Endometrium (tissue), 2 donors: ENCODE data around the gene SPATA22.
A peak's percentile ranks its signal among the peaks of the same experiment; 100 is the strongest.
"Not testable (repeated sequence)": the region's sequence is repeated elsewhere in the genome, so short reads cannot be mapped to it uniquely, and the experiment has no call there.

Source experiments
- FAIRE-seq: peaks from 2 replicates; lab custom pipeline; 2012; peaks lifted over from hg19 to GRCh38; lab: Jason Lieb, UNC
- donor health status: control.
- donor health status: control.

SPATA22 gene, protein sequence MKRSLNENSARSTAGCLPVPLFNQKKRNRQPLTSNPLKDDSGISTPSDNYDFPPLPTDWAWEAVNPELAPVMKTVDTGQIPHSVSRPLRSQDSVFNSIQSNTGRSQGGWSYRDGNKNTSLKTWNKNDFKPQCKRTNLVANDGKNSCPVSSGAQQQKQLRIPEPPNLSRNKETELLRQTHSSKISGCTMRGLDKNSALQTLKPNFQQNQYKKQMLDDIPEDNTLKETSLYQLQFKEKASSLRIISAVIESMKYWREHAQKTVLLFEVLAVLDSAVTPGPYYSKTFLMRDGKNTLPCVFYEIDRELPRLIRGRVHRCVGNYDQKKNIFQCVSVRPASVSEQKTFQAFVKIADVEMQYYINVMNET

DNA sequence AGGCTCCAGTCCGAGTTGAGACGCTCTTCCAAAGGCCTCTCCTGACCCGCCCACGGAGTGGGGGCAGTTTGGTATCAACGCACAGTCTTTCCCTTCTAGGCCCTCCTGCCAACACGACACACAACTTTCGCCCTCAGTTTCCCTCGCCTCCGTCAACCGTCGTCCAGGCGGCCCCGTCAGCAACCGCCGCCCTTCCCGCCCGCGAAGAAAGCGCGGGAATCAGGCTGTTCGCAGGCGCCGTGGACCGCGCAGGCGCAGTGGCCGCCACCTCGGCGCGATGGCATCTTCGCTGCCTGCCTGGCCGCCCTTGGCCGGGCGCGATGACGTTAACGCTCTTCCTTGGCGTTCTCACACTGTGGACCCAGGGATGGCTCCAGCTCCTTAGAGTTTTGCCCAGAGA is at the start of gene SPATA22:
TSS of gene SPATA22 (minus strand) at position 221 of the 400 bp plus-strand sequence. CDS start 2,494 bp downstream, outside the sequence.
- FAIRE-seq = no peak

DNA sequence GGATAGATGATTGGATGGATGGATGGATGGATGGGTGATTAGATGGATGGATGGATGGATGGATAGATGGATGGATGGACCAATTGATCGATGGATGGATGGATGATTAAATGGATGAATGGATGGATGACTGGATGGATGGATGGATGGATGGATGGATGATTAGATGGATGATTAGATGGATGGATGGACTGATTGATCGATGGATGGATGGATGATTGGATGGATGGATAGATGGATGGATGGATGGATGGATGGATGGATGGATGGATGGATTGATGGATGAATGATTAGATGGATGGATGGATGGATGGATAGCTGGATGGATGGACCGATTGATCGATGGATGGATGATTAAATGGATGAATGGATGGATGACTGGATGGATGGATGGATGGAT is 47.9 kb upstream of the SPATA22 start:
- not testable (repeated sequence) for FAIRE-seq

DNA sequence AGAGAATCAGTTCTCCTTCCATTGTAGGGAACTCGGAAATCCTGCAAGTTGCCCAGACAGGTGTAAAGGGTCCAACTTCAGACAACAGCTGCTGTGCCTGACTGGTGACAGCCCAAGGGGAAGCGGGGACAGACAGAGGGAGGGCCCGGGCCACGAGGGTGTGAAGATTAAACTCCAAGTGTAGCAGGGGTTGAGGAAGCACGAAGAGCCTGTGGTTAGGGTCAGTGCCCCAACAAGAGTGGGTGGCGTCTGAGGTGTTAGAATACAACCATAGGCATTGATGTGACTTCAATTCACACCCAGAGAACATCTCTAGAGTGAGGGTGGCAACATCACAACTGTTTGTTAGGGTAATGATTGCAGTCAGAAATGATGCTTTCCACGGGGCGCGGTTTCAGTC is 43.3 kb upstream of the SPATA22 start:
- FAIRE-seq = no peak

DNA sequence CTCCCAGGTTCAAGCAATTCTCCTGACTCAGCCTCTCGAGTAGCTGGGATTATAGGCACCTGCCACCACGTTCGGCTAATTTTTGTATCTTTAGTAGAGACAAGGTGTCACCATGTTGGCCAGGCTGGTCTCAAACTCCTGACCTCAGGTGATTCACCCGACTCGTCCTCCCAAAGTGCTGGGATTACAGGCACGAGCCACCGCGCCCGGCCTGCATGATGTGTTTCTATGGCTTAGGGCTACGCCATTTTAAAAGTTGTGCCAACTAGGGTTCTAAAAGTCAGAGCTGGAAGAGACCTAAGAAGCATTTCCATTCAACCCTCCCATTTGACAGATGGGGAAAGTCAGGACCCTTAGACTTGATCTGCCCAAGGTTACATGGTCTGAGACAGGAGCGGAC is 42.5 kb upstream of the SPATA22 start:
- FAIRE-seq = not testable (repeated sequence)

DNA sequence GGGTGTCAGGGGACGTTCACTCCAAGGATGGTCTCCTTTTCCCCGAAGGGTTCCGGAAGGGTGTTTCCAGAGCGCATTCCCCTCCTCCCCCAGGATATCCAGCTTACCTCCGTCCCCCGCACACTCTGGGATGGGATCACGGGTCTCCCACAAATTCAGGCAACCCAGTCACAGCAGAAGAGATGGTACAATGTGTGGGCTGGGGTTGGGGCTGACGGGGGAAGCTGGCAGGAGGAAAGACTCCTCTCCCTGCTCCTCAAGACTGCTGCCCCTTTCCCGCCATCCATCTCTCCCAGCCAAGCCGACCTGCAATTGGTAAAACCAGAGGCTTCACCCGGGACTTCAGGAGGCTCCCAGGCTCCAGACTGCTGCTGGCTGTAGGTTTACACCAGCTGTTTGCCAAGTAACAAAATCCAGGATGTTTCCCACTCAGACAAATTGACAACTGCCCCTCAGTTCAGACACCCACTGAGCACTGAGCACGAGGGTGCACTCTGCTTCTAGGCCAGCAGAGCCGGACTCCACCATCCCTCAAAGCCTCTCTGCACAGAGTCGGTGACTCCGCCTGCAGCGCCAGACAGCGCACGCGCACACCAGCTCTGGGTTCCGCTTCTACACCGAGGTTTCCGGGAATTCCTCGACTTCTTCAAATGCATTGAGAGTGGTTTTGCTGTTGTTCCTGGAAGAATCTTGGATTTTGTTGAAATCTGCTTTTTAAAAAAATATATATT is 41.9 kb upstream of the SPATA22 start:
- FAIRE-seq = no peak

DNA sequence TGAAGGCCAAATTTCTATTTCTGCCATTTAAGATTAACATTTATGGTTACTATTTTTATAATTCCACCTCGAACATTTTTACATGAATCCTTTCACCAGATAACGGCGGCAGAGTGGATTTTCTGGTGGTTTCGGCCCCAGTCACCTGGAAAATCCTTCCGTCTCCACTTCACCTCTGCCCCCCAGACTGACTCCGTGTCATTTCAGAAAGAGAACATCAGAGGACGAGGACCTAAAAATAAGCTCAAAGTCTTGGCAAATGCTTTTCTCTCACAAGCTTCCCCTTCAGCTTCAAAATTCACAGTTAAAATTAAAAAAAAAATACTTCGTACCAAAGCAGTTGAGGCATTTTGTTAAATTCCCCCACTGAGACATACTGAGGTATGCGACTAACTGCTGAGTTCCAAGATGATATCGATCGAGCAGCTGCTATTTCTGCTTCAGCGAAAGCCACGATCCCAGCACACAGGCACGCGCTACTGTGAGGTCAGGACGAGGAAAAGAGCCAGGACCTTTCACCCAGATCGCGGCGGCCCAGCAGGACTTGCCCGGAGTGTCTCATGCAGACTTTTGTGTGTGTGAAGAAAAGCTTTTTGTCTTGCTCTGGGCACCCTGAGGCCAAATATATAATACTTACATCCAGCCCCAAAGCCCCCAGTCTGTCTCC is 41.0 kb upstream of the SPATA22 start:
- no peak for FAIRE-seq

DNA sequence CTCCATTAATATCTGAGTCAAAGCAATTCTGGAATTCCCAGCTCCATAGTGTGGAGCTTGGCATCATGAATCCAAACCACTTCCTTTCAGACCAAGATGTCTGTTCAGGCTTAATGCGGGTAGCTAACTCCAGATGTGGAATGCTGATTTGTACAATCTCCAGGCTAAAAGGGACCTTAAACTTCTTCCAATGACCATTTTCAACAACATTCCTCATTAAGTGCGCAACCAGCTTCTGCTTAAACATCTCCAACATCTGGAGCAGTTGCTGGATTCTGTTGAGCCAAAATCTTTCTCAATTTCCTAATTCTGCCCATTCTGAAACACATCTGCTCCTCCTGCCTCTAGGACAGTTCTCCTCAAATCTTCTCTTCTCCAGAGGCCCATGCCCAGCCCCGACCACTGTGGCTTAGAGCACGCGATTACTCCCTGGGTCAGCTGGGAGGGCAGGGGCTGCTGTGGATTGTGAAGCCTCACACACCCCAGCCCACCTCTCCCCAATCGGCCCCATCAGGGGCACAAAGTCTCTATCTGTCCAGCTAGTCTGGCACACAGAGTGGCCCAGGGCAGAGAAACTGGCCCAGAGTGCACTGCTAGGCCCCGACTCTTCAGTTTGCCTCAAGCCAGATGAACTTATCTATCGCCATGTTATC is 40.4 kb upstream of the SPATA22 start:
- no peak for FAIRE-seq

DNA sequence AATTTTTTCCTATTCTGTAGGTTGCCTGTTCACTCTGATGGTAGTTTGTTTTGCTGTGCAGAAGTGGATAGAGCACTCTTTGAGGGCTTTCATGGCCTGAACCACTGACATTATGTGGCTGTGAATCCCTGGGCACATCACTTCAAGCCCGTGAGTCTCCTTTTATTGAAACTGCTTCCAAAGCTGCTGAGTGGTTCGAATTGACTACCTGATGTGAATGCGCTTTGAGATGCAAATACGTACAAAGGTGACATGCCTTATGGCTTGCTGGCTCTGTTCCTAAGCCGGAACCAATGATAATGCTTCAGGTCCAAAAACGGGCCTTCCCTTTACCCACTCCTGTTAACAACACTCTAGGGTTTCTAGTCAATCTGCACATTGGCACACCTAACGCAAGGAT is 38.5 kb upstream of the SPATA22 start:
- FAIRE-seq = no peak

DNA sequence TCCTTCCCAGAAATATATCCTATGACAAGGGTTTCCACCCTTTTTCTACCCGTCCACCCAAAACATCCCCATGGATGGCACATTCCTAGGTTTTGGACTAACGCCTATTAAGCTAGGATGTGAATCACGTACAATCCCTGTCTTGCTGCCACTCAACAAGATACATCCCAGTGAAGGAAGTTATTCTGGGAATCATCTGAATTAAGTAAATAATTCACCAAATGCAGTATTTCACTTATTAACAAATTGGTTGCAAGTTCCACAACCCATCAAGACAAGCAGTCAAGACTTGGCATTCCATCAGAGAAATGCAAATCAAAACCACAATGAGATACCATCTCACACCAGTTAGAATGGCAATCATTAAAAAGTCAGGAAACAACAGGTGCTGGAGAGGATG is 36.2 kb upstream of the SPATA22 start:
- no peak for FAIRE-seq

DNA sequence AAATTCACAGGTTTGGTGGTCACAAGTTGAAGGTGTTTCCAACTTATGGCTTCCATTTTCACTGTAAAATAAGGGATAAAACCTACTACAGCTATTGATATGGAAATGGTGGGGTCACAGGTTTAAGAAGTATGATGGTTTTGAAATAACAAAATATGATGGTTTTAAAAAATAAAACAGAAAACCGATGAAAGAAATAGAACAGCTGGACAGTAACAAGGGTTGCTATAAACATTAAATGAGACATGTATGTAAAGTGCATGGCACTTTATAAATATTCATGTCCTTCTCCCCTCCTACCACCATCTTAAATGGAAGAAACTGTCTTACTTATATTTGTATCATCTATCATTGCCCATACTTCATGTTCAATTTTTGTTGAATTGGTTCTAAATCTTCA is 35.5 kb upstream of the SPATA22 start:
- no peak for FAIRE-seq

DNA sequence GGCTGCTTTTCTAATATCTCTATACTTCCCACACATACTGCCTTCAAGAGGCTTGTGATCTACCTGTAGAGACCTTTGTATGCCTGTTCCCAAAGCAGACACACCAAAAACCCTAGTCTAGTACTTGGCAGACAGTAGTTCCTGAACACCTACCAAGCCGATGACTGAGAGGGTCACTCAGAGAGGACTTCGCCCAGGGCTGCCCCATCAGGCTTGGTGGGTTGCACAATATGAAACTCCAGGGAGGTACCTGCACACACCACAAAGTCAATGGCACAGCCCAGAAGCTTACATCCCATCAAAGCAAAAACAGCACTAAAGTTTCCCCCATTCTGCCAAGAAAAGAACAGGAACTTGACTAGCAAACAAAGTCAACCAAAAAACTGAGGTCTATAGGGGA is 34.4 kb upstream of the SPATA22 start:
- FAIRE-seq = no peak

DNA sequence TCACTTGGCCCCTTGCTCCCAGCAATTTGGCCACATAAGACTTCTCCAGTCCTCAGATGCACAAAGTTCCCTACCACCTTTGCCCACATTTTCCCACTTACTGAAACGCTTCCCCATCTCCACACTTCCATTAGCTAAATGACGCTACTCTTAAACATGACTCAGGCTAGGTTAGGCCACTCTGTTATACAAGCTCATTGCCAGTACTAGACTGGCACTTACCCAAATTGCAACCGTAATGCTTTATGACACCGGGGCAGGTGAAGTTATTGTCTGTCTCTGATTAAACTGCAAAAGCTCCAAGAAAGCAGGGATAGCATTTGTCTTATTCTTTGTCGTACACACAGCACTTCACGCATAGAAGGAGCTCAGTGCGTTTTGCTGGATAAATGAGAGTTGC is 33.4 kb upstream of the SPATA22 start:
- FAIRE-seq = no peak

DNA sequence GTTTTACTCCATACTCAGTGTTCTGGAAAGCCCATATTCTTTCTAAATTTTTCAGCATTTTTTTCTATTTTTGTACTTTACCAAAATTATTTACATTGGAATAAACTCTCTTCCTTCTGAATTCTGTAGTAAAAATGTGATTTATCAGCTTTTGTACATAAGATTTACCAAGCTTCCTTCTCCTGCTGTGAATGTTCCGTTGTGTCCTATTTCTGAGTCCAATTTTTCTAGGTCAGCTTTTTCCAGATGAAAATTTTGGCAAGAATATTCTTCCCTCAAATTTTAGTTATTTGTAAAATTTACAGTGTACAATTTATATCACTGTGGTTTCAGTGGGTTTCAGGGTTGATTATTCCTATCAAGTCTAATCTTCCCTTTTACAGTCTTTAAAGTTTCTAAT is 31.7 kb upstream of the SPATA22 start:
- FAIRE-seq = peak; percentile 61

DNA sequence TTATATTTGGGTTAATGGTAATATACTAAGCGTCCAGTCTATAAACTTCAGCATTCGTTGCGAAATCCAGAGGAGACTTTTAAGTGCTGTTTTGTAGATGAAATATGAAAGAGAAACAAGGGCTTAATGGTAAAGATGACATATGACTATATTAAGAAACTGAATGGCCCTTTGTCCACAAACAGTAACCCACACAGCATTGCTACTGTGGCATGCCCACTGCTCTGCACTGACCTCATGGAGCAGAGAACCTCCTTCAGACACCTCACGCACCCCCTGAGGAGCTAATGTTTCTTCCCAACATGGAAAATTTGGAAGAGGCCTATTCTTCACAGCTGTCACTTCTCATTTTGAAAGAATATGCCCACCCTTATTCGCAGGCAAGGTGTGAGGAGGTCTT is 30.8 kb upstream of the SPATA22 start:
- FAIRE-seq = no peak

DNA sequence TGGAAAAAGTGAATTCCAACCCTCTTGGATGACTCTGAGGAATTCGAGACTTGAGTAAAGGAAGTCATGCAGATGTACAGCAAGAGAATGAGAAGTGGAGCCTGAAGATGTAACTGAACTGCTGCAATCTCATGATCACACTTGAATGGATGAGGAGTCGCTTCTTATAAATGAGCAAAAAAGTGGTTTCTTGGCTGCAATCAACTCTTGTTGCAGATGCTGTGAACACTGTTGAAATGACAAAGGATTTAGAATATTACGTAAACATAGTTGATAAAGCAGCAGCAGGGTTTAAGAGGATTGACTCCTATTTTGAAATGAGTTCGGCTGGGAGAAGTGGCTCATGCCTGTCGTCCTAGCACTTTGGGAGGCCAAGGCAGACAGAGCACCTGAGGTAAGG is 29.7 kb upstream of the SPATA22 start:
- no peak for FAIRE-seq

DNA sequence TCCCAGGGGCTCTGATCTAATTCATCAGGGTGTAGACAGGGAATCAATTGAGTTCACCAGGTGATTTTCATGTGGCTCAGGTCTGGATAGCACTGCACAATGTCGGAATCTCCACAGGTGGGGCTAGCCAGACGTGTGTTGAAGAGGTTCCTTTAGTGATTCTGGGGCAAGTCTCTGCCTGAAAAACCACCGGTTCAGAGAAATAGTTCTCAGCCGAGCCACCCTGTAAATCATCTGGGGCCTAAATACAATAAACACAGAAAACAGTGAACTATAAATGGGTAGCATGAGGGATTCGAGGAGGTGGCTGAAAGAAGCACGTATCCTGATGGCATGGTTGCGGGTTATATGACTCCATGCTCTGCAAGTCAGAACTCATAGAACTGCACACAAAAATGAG is 25.5 kb upstream of the SPATA22 start:
- FAIRE-seq = no peak

DNA sequence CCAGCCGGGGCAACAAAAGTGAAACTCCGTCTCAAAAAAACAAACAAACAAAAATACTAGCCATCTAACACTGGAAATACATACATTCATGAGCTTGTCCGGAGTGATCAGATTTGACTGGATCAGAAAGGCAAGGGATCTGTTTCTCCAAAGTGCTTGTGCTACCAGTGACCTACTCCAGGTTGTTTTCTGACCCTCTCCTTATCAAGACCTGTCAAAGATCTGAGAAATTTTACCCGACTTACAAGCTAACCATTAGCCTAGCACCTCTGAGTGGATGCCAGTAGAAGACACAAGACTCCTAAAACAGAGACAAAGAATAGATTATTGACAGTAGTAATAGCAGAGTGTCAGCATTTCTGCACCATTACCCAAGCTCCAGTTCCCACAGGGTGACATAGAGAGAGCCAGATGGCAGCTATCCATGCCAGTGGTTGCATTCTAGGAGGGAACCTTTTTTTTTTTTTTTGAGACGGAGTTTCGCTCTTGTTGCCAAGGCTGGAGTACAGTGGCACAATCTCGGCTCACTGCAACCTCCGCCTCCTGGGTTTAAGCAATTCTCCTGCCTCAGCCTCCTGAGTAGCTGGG is 14.0 kb upstream of the SPATA22 start:
- FAIRE-seq = no peak

DNA sequence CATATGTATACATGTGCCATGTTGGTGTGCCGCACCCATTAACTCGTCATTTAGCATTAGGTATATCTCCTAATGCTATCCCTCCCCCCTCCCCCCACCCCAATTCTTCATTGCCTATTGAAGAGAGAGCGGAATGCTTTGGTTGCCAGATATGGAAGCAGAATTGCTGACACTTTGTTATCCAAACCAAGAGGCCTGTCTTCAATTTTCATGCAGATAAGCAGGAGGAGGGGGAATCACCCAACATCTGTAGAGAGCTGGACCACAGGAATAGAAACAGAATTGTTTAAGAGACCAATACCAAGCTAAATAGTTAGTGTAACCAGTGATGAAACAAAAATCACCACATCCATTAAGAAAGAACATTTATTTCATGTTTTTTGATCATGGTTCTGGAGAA is 11.2 kb upstream of the SPATA22 start:
- FAIRE-seq = no peak

DNA sequence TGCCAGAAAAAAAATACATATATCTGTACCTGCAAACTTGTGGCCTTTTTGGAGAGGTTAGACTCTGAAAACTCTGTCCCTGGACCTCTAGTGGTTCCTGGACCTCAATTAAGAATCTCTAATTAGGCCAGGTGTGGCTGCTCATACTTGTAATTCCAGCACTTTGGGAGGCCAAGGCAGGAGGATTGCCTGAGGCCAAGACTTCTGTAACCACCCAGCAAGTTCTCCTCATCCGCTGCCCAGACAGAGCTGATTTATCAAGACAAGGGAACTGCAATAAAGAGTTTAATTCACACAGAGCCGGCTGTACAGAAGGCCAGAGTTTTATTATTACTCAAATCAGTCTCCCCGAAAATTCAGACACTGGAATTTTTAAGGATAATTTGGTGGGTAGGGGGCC is 8.4 kb upstream of the SPATA22 start:
- no peak for FAIRE-seq

DNA sequence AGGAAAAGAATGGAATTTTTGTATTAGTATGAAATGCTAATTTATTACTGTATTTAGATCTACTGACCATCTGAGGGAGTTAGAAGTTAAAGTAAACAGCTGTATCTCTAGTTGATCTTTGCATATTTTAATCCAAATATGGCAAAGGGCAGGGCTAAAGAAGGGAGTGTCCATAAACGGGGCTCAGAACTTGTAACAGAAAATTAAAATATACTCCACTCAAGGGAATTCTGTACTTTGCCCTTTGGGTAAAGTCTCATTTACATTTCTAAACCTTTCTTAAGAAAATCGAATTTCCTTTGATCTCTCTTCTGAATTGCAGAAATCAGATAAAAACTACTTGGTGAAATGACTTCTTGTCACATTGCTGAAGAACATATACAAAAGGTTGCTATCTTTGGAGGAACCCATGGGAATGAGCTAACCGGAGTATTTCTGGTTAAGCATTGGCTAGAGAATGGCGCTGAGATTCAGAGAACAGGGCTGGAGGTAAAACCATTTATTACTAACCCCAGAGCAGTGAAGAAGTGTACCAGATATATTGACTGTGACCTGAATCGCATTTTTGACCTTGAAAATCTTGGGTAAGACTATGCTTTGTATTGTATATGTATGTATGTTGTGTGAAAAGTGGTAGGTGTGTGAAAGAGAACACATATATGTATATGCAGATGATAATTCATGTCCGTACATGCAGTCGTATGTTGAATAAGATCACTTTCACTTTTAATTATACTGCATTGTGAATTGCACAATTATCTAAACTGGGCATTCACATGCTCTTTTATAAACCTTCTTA is 4.4 kb upstream of the SPATA22 start, which contains the start of gene ASPA:
TSS of gene ASPA (plus strand) at position 186 of the 799 bp plus-strand sequence. CDS start at position 349, 163 bp downstream.
- FAIRE-seq = peak; percentile 94

DNA sequence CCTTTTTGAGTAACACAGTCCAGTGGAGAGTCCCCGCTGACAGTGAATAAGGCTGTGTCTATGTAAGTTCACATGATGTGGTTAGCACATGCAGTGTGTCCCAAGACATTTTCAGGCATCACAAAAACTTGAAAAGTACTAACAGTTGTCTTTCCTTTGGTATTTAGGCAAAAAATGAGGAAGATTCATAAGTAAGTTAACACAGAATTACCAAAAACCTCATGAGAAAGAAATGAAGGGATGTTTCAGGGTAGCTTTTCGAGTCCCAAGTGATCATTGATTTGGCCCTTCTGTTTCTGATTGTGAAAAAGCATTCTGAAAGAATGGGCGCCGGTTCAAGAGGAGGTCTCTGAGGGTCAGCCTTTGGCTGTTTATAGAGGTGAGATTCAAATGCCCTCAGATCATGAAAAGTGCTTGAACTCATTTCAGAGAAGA is 3.6 kb upstream of the SPATA22 start:
- FAIRE-seq = no peak
